Neural progenitor cell (in vitro differentiated cells): ENCODE measurements around the gene TAS2R14.

Source experiments
- EZH2 ChIP-seq: fragments of 200-600 bp; sonication (generic); IDR thresholded peaks from 2 replicates; pipeline ENCODE4 v1.6.1; 2017; ENCODE audit warnings: antibody characterized with exemption, mild to moderate bottlenecking, moderate library complexity
- EZH2phosphoT487 ChIP-seq: fragments of 200-600 bp; sonication (generic); IDR thresholded peaks from 2 replicates; pipeline ENCODE4 v1.6.1; 2017; ENCODE audit warnings: antibody characterized with exemption
- TF ChIP-seq, protein P1 (sequence below): fragments of 200-600 bp; sonication (generic); IDR thresholded peaks from 2 replicates; pipeline ENCODE4 v1.5.1; 2017; ENCODE audit warnings: antibody characterized with exemption, mild to moderate bottlenecking

DNA sequence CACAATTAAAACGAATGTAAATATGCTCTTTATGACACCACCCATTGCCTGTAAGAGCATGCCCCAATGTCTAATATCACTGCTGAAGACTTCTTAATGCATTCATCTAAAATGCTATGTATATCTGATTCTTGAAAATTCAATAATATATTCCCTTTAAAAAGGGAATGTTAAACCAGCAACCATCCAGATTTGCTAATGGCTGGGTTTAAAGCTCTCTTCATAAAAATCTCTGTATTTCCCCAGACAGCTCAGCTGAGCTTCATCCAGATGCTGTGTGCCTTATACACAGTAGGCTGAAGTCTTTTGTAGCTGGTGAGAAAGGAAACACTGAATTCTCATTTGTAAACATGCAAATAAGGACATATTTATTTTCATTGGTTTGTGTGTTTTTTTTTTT is at the start of gene TAS2R14:
- TF ChIP-seq, protein P1, sequence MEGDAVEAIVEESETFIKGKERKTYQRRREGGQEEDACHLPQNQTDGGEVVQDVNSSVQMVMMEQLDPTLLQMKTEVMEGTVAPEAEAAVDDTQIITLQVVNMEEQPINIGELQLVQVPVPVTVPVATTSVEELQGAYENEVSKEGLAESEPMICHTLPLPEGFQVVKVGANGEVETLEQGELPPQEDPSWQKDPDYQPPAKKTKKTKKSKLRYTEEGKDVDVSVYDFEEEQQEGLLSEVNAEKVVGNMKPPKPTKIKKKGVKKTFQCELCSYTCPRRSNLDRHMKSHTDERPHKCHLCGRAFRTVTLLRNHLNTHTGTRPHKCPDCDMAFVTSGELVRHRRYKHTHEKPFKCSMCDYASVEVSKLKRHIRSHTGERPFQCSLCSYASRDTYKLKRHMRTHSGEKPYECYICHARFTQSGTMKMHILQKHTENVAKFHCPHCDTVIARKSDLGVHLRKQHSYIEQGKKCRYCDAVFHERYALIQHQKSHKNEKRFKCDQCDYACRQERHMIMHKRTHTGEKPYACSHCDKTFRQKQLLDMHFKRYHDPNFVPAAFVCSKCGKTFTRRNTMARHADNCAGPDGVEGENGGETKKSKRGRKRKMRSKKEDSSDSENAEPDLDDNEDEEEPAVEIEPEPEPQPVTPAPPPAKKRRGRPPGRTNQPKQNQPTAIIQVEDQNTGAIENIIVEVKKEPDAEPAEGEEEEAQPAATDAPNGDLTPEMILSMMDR: no peak
- TF ChIP-seq EZH2 (no peak), EZH2phosphoT487 (no peak)
